Measurements from ENCODE around the gene NR3C2. TPM values are rescaled to one million over a fixed set of nuclear protein-coding genes. Genes with fewer than 3 reads are reported as not detected.

NR3C2 gene
- total RNA-seq, 1 donor = 4.7 TPM

- no peak overlapping the region for H3K4me3 ChIP-seq (ENCODE audit: low read depth, low read length)
- TF ChIP-seq CTCF (IDR thresholded peaks at IDR 0.05; ENCODE audit: insufficient read depth, low read length) = no peak
- DNase-seq (ENCODE audit: low read depth) = no peak
Observed at GRCh38 chr4:148068065-148068911, 373.9 kb downstream of the NR3C2 start.

GRCh38 chr4:148067301-148067916 lies 374.8 kb downstream of the NR3C2 start:
- TF ChIP-seq CTCF (IDR thresholded peaks at IDR 0.05; ENCODE audit: insufficient read depth, low read length) = no peak
- DNase-seq (ENCODE audit: low read depth) = no peak
- no peak overlapping the region for H3K4me3 ChIP-seq (ENCODE audit: low read depth, low read length)

GRCh38 chr4:148065075-148065474 lies 377.1 kb downstream of the NR3C2 start:
- TF ChIP-seq CTCF (IDR thresholded peaks at IDR 0.05; ENCODE audit: insufficient read depth, low read length) = no peak
- DNase-seq (ENCODE audit: low read depth) = peak; percentile 77
- no peak overlapping the region for H3K4me3 ChIP-seq (ENCODE audit: low read depth, low read length)

- DNase-seq (ENCODE audit: low read depth) = no peak
- no peak for TF ChIP-seq CTCF (IDR thresholded peaks at IDR 0.05; ENCODE audit: insufficient read depth, low read length)
- H3K4me3 ChIP-seq (ENCODE audit: low read depth, low read length) = no peak overlapping the region
Observed at GRCh38 chr4:148064451-148064850, 377.8 kb downstream of the NR3C2 start.

GRCh38 chr4:148062301-148062950 lies 379.8 kb downstream of the NR3C2 start:
- no peak overlapping the region for H3K4me3 ChIP-seq (ENCODE audit: low read depth, low read length)
- no peak for DNase-seq (ENCODE audit: low read depth)
- TF ChIP-seq CTCF (IDR thresholded peaks at IDR 0.05; ENCODE audit: insufficient read depth, low read length) = no peak

GRCh38 chr4:148061795-148062194 lies 380.4 kb downstream of the NR3C2 start:
- DNase-seq (ENCODE audit: low read depth) = no peak
- TF ChIP-seq CTCF (IDR thresholded peaks at IDR 0.05; ENCODE audit: insufficient read depth, low read length) = no peak
- no peak overlapping the region for H3K4me3 ChIP-seq (ENCODE audit: low read depth, low read length)
